GM18507 (cell line): ENCODE data around the gene MBD5.

ENCODE experiments used
- DNase-seq: peaks from one replicate; pipeline ENCODE4 v3.0.0; 2011; ENCODE audit warnings: low read depth; ENCODE audit not compliant: insufficient read length; ENCODE audit errors: extremely low spot score
- FAIRE-seq: peaks from 2 replicates; lab custom pipeline; 2011; peaks lifted over from hg19 to GRCh38; lab: Jason Lieb, UNC

MBD5 gene

GRCh38 chr2:148375214-148375613 lies 354.3 kb downstream of the MBD5 start:
- DNase-seq (no peak), FAIRE-seq (no peak)

GRCh38 chr2:148391324-148391723 lies 370.4 kb downstream of the MBD5 start:
- FAIRE-seq: no peak

GRCh38 chr2:148402786-148403185 lies 381.9 kb downstream of the MBD5 start:
- FAIRE-seq: peak; percentile 29
- DNase-seq: no peak

More at GRCh38 chr2:148391324-148391723, 370.4 kb downstream of the MBD5 start:
- DNase-seq: no peak

- FAIRE-seq: no peak
Observed at GRCh38 chr2:148410899-148411298, 390.0 kb downstream of the MBD5 start.

GRCh38 chr2:148416248-148416647 lies 395.4 kb downstream of the MBD5 start:
- DNase-seq (no peak), FAIRE-seq (no peak)

More at GRCh38 chr2:148410899-148411298, 390.0 kb downstream of the MBD5 start:
- DNase-seq: no peak

GRCh38 chr2:148430101-148430500 lies 409.2 kb downstream of the MBD5 start:
- FAIRE-seq: no peak
- DNase-seq: no peak

GRCh38 chr2:148447877-148448276 lies 427.0 kb downstream of the MBD5 start:
- DNase-seq (no peak), FAIRE-seq (no peak)

GRCh38 chr2:148450531-148450930 lies 429.6 kb downstream of the MBD5 start:
- no peak for FAIRE-seq
- DNase-seq: no peak

- FAIRE-seq (no peak), DNase-seq (no peak)
Observed at GRCh38 chr2:148451046-148451445, 430.2 kb downstream of the MBD5 start.

GRCh38 chr2:148455791-148456190 lies 434.9 kb downstream of the MBD5 start:
- DNase-seq: no peak
- no peak for FAIRE-seq

- no peak for FAIRE-seq
- DNase-seq: no peak
Observed at GRCh38 chr2:148458171-148458570, 437.3 kb downstream of the MBD5 start.

- FAIRE-seq: no peak
Observed at GRCh38 chr2:148459377-148459778, 438.5 kb downstream of the MBD5 start.

GRCh38 chr2:148461876-148462275 lies 441.0 kb downstream of the MBD5 start:
- DNase-seq: no peak
- no peak for FAIRE-seq

More at GRCh38 chr2:148459377-148459778, 438.5 kb downstream of the MBD5 start:
- no peak for DNase-seq

- DNase-seq (no peak), FAIRE-seq (no peak)
Observed at GRCh38 chr2:148475626-148476025, 454.7 kb downstream of the MBD5 start.

- no peak for FAIRE-seq
Observed at GRCh38 chr2:148479398-148479797, 458.5 kb downstream of the MBD5 start.

GRCh38 chr2:148483665-148484064 lies 462.8 kb downstream of the MBD5 start:
- FAIRE-seq (no peak), DNase-seq (no peak)

More at GRCh38 chr2:148479398-148479797, 458.5 kb downstream of the MBD5 start:
- no peak for DNase-seq

GRCh38 chr2:148484066-148484465 lies 463.2 kb downstream of the MBD5 start:
- FAIRE-seq: no peak
- DNase-seq: no peak

- DNase-seq (no peak), FAIRE-seq (no peak)
Observed at GRCh38 chr2:148486655-148487054, 465.8 kb downstream of the MBD5 start.

- DNase-seq: no peak
- no peak for FAIRE-seq
Observed at GRCh38 chr2:148487439-148487838, 466.5 kb downstream of the MBD5 start.

GRCh38 chr2:148490840-148491439 lies 470.0 kb downstream of the MBD5 start:
- DNase-seq (no peak), FAIRE-seq (no peak)

- DNase-seq (no peak), FAIRE-seq (peak; percentile 71)
Observed at GRCh38 chr2:148493822-148494563, 473.1 kb downstream of the MBD5 start.
